Stimulated activated CD4-positive, alpha-beta T cell treated with anti-CD3 and anti-CD28 coated beads, Interleukin-4, amount 100 ng/mL, for 24 hours (primary cell): ENCODE results near the gene TIGD2.

Source experiments
- DNase-seq: peaks from one replicate; pipeline ENCODE4 v3.0.0-alpha.2; 2020

TIGD2 gene

DNA sequence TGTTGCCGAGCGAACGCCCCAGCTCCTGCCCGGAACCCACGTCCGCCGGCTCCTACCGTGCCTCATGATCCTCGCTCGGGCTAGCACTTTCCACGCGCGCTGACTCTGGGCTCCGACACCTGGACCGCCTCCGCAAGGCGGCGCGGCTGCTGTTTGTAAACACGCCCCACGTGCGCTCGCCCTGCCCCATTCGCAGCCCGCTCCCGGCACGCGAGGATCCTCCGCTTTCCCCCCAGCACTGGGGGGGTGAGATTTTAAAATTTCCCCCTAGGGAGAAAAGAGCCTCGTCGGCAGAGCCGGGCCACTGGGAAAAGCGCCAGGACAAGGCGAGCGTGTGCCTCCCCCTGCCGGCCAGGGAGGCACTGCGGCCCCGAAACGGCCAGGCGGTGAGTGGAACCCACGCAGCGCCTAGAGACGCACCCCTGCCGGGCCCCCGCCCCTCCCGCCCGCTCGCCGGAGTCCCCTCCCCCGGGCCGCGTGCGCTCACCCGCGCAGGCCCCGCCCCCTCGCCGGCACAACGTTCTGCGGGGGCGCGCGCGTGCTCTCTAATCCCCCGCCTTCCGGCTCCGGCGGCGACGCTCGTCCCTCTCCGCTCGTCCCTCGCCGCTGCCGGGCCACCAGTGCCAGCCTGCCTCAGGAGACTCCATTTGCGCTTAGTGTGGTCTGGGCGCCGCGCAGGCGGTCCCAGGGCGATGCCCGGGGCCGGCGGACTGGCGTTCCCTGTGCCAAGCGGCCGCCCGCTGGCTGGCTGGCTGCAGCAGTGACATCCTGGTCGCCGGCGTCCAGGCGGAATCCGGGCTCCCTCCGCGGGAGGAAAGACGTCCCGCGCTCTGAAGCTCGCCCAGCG is at the start of gene TIGD2:
TSS of gene TIGD2 (plus strand) at position 548 of the 847 bp plus-strand sequence. CDS start 1,442 bp downstream, outside the sequence.
- peak; percentile 86 for DNase-seq

DNA sequence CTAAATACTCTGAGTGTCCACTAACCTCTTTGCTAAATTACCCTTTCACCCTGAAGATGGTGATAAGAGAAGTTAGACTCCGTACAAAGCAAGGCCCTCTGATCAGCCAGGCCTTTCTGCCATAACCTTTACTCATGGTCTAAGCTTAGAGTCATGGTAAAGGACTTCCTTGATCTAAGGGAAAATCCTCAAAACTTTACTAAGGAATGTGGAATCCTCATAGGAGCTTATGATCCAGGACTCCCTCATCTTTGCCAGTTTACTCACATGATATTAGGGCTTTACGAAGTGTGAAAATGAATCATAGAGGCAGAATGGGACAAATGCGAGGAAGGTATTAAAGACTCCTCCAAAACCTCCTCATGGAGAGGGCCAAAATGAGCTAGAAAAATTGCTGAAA is 46.5 kb upstream of the TIGD2 start:
- no peak for DNase-seq

- no peak for DNase-seq
Observed at GRCh38 chr4:89067417-89067816, 43.9 kb upstream of the TIGD2 start.

- no peak for DNase-seq
Observed at GRCh38 chr4:89069481-89069880, 41.9 kb upstream of the TIGD2 start.

- DNase-seq: no peak
Observed at GRCh38 chr4:89070041-89070440, 41.3 kb upstream of the TIGD2 start.

- no peak for DNase-seq
Observed at GRCh38 chr4:89071311-89071710, 40.0 kb upstream of the TIGD2 start.

- no peak for DNase-seq
Observed at GRCh38 chr4:89072921-89073320, 38.4 kb upstream of the TIGD2 start.

GRCh38 chr4:89077761-89078160 is 33.6 kb upstream of the TIGD2 start:
- DNase-seq: no peak

- no peak for DNase-seq
Observed at GRCh38 chr4:89078300-89078699, 33.0 kb upstream of the TIGD2 start.

- no peak for DNase-seq
Observed at GRCh38 chr4:89099034-89099433, 12.3 kb upstream of the TIGD2 start.

DNA sequence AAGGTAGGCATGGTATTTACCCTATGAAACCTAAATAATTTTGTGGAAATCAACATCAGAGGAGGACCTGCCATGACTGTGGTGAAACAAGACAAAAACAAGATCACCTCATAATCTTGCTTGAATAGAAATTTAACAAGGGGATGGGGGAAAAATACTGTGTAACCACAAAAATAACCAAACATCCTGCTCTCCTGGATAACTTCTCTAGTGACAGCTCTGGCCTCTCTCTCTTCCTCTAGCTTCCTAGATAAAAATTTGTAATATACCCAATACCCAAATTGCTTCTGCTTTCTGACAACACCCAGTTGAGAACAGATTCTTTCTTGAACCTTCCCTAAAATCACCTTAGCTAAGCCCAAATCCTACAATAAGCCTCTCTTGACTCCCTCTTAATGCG is 11.9 kb upstream of the TIGD2 start:
- no peak for DNase-seq

- no peak for DNase-seq
Observed at GRCh38 chr4:89100853-89101252, 10.5 kb upstream of the TIGD2 start.

DNA sequence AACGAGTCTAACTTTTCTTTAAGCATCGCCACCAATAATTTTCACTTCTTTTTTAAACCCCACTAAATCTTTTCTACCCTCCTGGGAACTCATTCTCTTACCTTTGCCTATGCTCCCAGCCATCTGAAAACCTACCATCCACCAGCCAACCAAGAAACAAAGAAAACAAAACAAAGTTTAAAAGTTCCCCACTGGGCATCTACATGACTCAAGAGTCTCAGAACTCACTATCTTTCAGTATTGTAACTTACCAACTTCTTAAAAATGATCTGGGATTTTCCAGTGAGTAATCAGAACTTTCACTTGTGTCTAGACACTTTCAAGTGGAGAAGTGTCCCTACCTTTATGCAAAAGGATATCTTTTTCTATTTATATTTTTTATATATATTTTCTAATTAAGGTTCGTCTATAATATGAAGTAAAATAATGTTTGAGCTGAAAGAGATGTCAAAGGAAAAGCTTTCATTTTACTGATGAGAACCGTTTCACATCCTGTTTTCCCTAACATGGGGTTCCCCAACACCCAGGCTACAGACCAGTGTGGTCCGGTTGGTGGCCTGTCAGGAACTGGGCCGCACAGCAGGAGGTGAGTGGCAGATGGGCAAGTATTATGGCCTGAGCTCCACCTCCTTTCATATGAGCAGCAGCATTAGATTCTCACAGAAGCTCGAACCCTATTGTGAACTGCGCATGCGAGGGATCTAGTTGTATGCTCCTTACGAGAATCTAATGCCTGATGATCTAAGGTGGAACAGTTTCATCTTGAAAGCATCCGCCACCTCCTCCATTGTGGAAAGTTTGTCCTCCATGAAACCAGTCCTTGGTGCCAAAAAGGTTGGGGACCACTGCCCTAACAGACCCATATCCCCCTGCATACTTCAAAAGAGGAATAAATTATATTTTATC is 9.8 kb upstream of the TIGD2 start:
- peak; percentile 16 for DNase-seq

- DNase-seq: no peak
Observed at GRCh38 chr4:89105726-89106125, 5.6 kb upstream of the TIGD2 start.

GRCh38 chr4:89108091-89108490 is 3.2 kb upstream of the TIGD2 start:
- DNase-seq: no peak

DNA sequence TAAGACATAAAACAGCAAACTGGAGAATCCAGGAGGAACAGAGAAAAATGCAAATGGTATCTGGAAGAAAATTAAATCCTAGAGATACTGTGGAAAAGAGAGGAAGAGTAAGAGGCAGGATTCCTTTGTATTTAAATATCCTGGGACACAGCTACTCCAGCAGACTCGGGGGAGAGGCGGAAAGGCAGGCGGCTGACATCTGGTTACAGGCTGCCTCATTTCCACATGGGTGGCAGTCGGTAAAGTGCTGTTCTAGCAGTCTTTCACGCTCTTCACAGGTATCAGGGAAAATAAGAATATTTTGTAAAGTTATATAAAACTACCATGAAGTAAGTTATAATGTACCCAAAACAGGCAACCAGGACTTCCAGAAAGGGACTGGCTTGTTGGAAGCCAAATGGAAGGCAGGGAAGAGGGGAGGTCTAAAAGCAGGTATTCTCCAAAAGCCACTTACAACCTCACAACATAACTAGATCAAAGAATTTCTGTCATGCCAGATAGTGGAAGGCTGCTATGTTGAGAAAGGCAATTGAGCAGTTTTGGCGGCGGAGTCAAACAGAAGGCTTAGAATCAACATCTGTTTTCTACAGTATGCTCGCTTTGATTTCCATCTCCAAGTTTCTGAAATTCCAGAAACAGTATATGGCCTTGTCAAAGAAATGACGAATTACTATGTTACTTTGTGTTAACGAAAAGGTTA is 1.3 kb upstream of the TIGD2 start:
- no peak for DNase-seq

DNA sequence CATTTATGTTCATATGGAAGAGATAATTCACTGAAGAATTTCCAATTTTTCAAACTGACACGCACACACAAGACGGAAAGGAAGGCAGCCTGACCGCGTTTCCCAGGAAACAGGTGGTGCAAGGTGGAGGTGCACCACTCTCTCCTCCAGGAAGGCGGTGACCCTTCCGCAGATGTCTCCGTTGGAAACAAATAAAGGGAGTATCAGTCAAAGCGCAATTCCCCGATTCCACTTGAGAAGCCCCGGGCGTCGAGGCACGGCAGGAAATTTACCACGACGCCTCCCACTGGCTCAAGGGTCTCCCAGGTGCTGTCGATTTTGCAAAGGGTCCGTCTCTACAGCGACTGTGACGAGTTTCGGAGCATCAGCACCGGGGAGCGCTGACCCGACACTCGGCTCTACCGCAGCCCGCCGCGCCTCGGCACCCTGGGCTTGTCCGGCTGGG is 770 bp upstream of the TIGD2 start:
- DNase-seq: no peak

GRCh38 chr4:89111833-89112563 is 665 bp downstream of the TIGD2 start:
- DNase-seq: no peak

DNA sequence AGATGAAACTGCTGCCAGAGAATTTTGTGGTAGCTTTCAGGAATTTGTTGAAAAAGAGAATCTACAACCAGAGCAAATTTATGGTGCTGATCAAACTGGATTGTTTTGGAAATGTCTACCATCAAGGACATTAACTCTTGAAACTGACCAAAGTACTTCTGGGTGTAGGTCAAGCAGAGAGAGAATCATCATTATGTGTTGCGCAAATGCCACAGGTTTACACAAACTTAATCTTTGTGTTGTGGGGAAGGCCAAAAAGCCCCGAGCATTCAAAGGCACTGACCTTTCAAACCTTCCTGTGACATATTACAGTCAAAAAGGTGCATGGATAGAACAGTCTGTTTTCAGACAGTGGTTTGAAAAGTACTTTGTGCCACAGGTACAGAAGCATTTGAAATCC is 2.1 kb downstream of the TIGD2 start:
- DNase-seq: no peak

DNA sequence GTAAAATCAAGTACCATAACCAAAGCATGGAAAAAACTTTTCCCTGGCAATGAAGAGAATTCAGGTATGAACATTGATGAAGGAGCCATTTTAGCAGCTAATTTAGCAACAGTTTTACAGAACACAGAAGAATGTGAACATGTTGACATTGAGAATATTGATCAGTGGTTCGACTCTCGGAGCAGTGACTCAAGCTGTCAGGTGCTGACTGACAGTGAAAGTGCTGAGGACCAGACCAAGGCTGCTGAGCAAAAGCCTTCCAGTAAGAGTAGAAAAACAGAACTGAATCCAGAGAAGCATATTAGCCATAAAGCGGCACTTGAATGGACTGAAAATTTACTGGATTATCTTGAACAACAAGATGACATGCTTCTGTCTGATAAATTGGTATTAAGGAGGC is 2.8 kb downstream of the TIGD2 start:
- no peak for DNase-seq

GRCh38 chr4:89117115-89117514 is 5.8 kb downstream of the TIGD2 start:
- no peak for DNase-seq

DNA sequence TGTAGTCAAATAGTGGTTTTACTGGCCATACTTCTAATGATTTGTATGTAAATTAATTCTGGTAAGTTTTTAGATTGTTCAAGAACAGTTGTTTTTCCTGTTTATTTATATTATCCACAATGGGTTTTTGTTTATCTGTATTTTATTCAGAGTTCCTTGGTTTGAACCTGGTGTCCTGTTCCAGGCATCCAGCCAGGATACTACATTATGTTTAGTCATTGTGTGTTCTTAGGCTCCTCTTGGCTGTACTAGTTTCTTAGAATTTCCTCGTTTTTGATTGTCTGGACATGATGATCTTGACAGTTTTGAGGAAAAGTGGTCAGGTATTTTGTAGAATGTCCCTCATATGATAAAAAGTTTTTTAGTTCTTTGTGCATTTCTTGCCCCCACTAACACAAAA is 7.8 kb downstream of the TIGD2 start:
- no peak for DNase-seq

DNA sequence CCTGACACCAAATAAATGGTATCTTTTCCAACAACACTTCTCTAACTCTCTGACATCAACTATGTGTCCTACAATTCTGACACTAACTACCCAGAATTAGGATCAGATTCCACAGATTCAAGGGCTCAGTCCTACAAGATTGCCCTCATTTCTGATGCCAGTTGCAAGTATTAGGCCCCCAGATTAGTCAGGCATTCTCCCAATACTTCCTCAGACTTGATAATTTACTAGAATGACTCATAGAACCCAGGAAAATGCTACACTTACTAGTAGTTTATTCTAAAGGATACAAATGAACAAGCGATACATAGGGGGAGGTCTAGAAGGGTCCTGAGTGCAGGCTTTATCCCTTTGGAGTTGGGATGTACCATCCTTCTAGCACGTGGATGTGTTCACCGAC is 8.5 kb downstream of the TIGD2 start:
- no peak for DNase-seq
